ENCODE data around the gene MTAP. TPM values are rescaled to one million over a fixed set of nuclear protein-coding genes. Genes with fewer than 3 reads are reported as not detected.

The MTAP gene
- total and polyA plus RNA-seq, 2 of the 13 experiments (the other 11 are each of a cell fraction or from before 2014, with no cell fraction given): 16.7 to 51.2 TPM

GRCh38 chr9:21802418-21803000 lies at the start of gene MTAP (continued):
- no peak for TF ChIP-seq ZFP1 (CRISPR knock-in tag; IDR thresholded peaks at IDR 0.05)
- TF ChIP-seq, protein P1, sequence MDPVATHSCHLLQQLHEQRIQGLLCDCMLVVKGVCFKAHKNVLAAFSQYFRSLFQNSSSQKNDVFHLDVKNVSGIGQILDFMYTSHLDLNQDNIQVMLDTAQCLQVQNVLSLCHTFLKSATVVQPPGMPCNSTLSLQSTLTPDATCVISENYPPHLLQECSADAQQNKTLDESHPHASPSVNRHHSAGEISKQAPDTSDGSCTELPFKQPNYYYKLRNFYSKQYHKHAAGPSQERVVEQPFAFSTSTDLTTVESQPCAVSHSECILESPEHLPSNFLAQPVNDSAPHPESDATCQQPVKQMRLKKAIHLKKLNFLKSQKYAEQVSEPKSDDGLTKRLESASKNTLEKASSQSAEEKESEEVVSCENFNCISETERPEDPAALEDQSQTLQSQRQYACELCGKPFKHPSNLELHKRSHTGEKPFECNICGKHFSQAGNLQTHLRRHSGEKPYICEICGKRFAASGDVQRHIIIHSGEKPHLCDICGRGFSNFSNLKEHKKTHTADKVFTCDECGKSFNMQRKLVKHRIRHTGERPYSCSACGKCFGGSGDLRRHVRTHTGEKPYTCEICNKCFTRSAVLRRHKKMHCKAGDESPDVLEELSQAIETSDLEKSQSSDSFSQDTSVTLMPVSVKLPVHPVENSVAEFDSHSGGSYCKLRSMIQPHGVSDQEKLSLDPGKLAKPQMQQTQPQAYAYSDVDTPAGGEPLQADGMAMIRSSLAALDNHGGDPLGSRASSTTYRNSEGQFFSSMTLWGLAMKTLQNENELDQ (CRISPR knock-in tag; IDR thresholded peaks at IDR 0.05; ENCODE audit: borderline replicate concordance): no peak
- 0 out of 2 replicates have a peak, but pooled peaks have one; percentile 36 for TF ChIP-seq GATAD2A (CRISPR knock-in tag; IDR thresholded peaks at IDR 0.05)
- no peak; the same call in 1 of the 2 replicates for TF ChIP-seq HOXA3 (CRISPR knock-in tag; IDR thresholded peaks at IDR 0.05)
- TF ChIP-seq, protein P2, sequence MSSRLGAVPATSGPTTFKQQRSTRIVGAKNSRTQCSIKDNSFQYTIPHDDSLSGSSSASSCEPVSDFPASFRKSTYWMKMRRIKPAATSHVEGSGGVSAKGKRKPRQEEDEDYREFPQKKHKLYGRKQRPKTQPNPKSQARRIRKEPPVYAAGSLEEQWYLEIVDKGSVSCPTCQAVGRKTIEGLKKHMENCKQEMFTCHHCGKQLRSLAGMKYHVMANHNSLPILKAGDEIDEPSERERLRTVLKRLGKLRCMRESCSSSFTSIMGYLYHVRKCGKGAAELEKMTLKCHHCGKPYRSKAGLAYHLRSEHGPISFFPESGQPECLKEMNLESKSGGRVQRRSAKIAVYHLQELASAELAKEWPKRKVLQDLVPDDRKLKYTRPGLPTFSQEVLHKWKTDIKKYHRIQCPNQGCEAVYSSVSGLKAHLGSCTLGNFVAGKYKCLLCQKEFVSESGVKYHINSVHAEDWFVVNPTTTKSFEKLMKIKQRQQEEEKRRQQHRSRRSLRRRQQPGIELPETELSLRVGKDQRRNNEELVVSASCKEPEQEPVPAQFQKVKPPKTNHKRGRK (CRISPR knock-in tag; IDR thresholded peaks at IDR 0.05): no peak; the same call in 1 of the 2 replicates
- peak; percentile 51 for TF ChIP-seq PHF20 (CRISPR knock-in tag; IDR thresholded peaks at IDR 0.05)
- no peak for TF ChIP-seq HMG20B (CRISPR knock-in tag; conservative IDR thresholded peaks at IDR 0.05)
- peak; percentile 82 for TF ChIP-seq ZNF772 (CRISPR knock-in tag; IDR thresholded peaks at IDR 0.05)
- TF ChIP-seq, protein P3, sequence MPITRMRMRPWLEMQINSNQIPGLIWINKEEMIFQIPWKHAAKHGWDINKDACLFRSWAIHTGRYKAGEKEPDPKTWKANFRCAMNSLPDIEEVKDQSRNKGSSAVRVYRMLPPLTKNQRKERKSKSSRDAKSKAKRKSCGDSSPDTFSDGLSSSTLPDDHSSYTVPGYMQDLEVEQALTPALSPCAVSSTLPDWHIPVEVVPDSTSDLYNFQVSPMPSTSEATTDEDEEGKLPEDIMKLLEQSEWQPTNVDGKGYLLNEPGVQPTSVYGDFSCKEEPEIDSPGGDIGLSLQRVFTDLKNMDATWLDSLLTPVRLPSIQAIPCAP (CRISPR knock-in tag; IDR thresholded peaks at IDR 0.05; ENCODE audit: low read depth): no peak
- no peak for TF ChIP-seq PAWR (CRISPR knock-in tag; IDR thresholded peaks at IDR 0.05; ENCODE audit: borderline replicate concordance)
- TF ChIP-seq ZKSCAN5 (CRISPR knock-in tag; IDR thresholded peaks at IDR 0.05): no peak
- TF ChIP-seq PAX8 (CRISPR knock-in tag; IDR thresholded peaks at IDR 0.05; ENCODE audit: borderline replicate concordance): no peak
- no peak for TF ChIP-seq ZNF264 (CRISPR knock-in tag; IDR thresholded peaks at IDR 0.05)
- TF ChIP-seq GABPB1 (CRISPR knock-in tag; IDR thresholded peaks at IDR 0.05): peak; percentile 94
- no peak for TF ChIP-seq FOXK2 (IDR thresholded peaks at IDR 0.05)
- TF ChIP-seq, protein P4, sequence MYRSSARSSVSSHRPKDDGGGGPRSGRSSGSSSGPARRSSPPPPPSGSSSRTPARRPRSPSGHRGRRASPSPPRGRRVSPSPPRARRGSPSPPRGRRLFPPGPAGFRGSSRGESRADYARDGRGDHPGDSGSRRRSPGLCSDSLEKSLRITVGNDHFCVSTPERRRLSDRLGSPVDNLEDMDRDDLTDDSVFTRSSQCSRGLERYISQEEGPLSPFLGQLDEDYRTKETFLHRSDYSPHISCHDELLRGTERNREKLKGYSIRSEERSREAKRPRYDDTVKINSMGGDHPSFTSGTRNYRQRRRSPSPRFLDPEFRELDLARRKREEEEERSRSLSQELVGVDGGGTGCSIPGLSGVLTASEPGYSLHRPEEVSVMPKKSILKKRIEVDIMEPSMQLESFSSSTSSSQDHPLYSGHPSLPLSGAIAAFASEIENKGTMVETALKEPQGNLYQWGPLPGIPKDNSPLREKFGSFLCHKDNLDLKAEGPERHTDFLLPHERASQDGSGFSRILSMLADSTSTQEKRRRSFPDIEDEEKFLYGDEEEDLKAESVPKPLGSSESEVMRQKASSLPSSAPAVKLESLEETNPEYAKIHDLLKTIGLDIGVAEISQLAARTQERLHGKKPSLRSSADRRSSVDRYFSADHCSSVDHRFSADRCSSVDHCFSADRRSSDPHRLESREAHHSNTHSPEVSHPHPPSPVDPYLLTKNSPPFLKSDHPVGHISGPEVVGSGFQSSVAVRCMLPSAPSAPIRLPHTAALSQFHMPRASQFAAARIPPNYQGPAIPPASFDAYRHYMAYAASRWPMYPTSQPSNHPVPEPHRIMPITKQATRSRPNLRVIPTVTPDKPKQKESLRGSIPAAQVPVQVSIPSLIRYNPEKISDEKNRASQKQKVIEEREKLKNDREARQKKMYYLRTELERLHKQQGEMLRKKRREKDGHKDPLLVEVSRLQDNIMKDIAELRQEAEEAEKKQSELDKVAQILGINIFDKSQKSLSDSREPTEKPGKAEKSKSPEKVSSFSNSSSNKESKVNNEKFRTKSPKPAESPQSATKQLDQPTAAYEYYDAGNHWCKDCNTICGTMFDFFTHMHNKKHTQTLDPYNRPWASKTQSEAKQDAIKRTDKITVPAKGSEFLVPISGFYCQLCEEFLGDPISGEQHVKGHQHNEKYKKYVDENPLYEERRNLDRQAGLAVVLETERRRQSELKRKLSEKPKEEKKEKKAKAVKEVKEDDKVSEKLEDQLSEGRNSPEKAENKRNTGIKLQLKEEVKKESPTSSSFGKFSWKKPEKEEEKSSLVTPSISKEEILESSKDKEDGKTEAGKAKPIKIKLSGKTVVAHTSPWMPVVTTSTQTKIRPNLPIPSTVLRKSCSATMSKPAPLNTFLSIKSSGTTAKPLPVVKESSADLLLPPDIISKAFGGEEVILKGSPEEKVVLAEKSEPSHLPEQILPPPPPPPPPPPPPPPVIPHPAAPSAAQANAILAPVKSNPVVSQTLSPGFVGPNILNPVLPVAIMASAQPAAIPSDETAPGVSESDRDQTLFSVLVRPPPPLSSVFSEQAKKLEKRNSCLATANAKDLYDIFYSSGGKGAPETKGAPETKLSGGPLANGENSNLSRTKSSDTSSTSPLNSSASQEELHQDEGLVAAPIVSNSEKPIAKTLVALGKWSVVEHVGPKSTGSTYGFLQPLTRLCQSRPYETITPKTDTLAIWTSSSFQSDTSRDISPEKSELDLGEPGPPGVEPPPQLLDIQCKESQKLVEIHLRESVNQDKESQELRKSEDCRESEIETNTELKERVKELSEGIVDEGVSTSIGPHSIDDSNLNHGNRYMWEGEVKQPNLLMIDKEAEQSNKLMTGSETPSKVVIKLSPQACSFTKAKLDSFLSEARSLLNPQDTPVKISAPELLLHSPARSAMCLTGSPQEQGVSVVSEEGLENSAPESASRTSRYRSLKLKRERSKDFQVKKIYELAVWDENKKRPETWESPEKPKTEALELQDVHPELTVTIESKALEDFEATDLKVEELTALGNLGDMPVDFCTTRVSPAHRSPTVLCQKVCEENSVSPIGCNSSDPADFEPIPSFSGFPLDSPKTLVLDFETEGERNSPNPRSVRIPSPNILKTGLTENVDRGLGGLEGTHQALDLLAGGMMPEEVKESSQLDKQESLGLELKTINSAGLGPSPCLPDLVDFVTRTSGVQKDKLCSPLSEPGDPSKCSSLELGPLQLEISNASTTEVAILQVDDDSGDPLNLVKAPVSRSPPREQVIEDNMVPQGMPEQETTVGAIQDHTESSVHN (CRISPR knock-in tag; IDR thresholded peaks at IDR 0.05): no peak
- TF ChIP-seq ZBTB3 (CRISPR knock-in tag; IDR thresholded peaks at IDR 0.05; ENCODE audit: borderline replicate concordance, low read depth): 0 out of 2 replicates have a peak, but pooled peaks have one; percentile 56
- TF ChIP-seq ZNF558 (CRISPR knock-in tag; IDR thresholded peaks at IDR 0.05; ENCODE audit: borderline replicate concordance): peak; percentile 76; the same call in 1 of the 2 replicates
